GM12865 (cell line): Measurements from ENCODE around the gene MAFF.
A peak's percentile ranks its signal among the peaks of the same experiment; 100 is the strongest.

Experiments used
- DNase-seq: peaks from one replicate; pipeline ENCODE4 v3.0.0; 2010; ENCODE audit warnings: low read depth
- H3K4me3 ChIP-seq: 2 replicates; pipeline ENCODE4 v1.5.1; 2011; ENCODE audit warnings: mild to moderate bottlenecking, low read depth, low read length, control low read depth
- TF ChIP-seq, protein P1 (sequence below): IDR thresholded peaks from 2 replicates; pipeline ENCODE4 v1.5.1; 2011; ENCODE audit warnings: low read length, control low read depth, low read depth, inconsistent platforms; ENCODE audit not compliant: insufficient read depth; ENCODE audit errors: missing control alignments

MAFF gene

DNA sequence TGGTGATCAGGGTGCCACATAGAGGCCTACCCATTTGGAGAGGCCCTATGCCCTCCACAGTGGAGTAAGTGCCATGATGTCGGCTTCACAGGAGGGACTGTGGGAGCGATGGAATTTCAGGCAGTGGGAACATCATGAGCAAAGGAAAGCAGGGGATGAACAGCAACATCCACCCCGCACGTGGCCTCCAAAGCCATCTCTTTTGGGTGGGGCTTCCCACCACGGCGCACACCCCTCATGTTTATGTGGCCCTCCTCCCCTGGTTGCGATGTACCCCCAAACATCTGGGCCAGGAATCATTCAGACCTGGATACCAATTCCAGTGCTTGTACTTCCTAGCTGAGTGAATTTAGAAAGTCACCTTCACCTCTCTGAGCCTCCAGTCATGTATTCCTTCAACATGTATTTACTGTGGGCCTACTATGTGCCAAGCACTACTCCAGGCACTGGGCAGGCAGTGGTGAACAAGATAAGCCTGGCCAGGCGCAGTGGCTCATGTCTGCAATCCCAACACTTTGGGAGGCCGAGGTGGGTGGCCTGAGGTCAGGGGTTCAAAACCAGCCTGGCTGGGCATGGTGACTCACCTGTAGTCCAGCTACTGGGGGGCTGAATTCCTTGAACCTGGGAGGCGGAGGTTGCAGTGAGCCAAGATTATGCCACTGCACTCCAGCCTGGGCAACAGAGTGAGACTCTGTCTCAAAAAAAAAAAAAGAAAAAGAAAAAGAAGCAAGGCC lies 1.8 kb upstream of the MAFF start:
- no peak for DNase-seq
- no peak overlapping the region for H3K4me3 ChIP-seq
- TF ChIP-seq, protein P1, sequence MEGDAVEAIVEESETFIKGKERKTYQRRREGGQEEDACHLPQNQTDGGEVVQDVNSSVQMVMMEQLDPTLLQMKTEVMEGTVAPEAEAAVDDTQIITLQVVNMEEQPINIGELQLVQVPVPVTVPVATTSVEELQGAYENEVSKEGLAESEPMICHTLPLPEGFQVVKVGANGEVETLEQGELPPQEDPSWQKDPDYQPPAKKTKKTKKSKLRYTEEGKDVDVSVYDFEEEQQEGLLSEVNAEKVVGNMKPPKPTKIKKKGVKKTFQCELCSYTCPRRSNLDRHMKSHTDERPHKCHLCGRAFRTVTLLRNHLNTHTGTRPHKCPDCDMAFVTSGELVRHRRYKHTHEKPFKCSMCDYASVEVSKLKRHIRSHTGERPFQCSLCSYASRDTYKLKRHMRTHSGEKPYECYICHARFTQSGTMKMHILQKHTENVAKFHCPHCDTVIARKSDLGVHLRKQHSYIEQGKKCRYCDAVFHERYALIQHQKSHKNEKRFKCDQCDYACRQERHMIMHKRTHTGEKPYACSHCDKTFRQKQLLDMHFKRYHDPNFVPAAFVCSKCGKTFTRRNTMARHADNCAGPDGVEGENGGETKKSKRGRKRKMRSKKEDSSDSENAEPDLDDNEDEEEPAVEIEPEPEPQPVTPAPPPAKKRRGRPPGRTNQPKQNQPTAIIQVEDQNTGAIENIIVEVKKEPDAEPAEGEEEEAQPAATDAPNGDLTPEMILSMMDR, result no peak

DNA sequence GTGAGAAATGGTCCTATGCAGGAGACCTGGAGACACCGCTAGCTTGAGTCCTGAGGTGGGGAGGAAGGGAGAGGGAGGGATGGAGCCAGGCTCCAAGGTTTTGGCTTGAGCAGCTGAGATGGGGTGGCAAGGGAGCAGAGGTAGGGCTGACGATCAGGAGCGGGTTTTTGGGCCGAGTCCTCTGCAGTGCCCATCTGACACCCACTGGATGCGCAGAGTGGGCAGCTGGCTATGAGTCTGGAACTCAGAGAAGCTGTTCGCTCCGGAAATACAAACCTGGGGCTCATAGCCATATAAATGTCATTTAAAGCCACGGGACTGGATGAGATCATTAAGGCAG lies 453 bp upstream of the MAFF start:
- peak overlapping the region; percentile 49 for H3K4me3 ChIP-seq
- TF ChIP-seq, protein P1, result no peak
- no peak for DNase-seq

DNA sequence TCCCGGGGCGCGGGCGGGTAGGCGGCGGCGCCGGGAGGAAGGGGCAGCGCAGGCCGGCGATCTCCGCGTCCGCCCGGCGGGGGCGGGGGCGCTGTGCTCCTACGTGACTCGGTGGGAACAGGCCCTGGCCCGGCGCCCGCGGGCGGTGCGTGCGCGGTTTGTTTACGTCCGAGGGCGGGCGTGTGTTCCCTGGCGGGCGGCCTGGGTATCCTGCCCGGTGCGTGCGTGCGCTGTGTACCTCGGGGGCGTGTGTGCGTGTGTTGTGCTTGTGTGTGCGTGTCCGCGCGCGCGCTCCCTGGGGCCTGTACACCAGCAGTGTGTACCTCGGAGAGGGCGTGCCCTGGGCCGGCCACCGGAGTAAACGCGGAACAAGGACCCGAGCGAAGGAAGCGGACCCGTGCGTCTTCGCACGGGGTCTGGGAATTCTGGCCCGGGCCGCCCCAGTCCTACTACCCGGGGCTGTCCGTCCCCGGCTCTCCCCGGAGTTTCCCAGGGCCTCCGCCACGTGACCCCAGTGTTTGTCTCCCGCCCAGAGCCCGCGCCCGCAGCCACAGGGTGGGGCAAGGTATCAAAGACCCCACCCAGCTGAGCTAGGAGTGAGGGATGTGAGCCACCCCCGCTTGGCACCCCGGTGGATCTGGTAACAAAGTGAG lies 769 bp downstream of the MAFF start:
- DNase-seq, result peak; percentile 69
- peak overlapping the region; percentile 76 for H3K4me3 ChIP-seq
- TF ChIP-seq, protein P1, result peak; percentile 9

DNA sequence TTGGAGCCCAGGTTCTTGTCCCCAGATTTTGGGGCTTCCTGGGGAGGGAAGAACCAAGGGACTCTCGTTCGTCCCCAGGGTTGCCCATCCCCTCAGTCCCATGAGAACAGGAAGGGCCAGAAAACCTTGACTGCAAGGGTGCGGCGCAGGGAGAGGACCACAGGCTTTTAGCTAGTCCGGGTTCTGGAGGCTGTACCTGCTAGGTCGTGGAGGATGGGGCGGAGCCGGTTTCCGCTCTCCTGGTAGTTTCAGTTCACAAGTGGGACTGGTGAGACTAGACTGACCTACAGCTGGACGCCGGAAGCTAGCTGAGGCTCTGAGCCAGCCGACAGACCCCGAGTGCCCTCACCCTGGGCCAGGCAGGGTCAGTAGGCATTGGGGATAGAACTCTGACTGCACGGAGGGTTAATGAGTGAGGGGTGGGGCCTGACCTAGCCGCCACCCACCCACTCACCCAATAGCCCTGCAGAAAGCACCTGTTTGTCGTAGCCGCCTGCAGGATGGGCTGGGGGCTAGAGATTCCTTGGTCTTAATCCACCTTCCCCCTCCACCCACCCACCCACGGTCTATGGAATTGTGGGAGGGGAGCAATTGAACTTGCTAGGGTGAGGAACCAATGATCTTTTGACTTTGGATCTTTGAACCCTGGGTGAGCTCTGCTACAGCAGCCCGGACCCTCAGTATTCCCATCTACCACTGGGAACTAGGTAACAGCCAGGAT lies 1.5 kb downstream of the MAFF start:
- peak overlapping the region; percentile 76 for H3K4me3 ChIP-seq
- TF ChIP-seq, protein P1, result no peak
- DNase-seq, result peak; percentile 79

DNA sequence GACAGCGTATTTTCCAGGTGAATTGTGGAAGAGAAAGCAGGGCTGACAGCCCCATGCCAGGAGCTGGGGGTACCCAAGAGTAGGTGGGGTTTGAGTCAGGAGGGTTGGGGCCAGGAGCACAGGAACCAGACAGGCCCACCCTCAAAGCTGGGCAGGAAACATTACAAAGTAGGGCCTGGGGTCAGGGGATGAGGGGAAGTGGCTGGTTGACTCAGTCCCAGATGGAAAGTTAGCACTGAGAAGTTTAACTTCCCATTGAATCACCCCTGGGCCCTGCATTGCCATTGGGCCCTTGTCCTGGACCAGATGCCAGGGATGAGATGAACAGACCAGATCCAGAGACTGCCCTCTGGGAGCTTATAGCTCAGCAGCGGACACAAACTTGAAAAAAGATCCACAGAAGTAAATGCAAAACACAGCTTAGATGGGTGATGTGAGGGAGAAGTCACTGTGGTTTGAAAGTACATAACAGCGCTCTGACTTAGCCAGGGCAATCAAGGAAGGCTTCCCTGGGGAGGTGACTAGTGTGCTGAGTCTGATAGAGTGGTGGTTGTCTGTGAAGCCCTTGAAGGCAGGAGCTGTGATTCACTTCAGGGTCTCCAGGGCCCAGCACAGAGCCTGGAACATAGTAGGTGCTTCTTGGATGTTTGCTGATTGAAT lies 2.2 kb downstream of the MAFF start:
- TF ChIP-seq, protein P1, result no peak
- DNase-seq, result peak; percentile 27
- peak overlapping the region; percentile 76; the same call in 1 of the 2 replicates for H3K4me3 ChIP-seq

DNA sequence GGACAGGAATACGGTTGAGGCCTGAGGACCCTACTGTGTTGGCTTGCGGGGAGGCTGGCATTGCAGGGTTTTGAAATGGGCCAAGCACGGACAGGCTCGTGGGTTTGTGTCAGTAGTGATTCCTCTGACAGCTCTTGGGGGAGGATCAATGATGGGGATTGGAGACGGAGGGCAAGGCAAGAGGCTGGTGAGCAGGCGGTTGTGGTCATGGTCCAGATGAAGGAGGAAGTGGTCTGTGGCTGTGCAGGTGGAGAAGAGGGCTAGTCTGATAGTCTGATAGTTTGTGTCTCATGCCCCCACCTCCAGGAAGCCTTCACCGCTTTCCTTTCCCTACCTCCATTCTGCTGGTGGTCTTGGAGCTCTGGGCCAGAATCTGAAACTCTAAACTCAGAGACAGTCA lies 3.0 kb downstream of the MAFF start:
- DNase-seq, result peak; percentile 87
- TF ChIP-seq, protein P1, result no peak

More for the DNA sequence above, 3.0 kb downstream of the MAFF start:
- H3K4me3 ChIP-seq, result no peak overlapping the region
